HK-2 (cell line): Measurements from ENCODE around the gene MYDGF.

ENCODE experiments used
- DNase-seq: peaks from one replicate; pipeline ENCODE4 v3.0.0-alpha.2; 2018; ENCODE audit not compliant: unreplicated experiment

Gene MYDGF

DNA sequence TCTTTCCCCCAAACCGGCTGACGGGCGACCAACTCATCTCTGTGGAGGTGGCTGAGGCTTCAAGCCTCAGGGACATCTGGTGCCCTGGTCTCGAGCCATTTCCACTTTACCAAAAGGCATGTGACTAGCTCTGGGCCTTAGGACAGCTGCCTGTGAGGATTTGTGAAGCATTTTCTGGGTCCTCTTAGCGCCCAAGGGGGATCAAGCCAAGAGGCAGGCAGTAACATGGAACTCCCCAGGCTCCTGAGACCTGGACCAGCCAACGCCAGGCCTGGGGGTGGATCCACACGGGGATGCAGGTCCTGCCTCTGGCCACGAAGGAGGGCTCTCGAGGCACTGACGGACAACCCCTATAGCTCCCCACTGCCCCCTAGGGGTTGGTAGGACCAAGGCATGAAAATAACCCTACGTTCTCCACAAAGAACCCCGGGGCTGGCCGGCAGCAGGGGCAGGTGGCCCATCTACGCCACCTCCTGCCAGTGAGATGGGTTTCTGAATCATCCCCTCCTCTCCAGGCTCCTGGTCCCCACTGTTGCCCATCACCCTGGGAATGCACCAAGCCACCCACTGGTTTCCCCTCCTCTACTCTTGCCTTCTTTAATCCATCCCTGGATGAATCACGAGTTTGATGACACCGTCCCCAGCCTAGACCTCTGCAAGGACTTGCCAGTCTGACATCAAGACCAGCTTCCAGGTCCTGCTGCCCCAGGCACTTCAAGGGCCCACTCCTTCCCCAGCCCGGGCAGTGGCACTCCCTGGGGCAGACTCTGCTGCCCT is 7.0 kb upstream of the MYDGF start:
- no peak for DNase-seq

DNA sequence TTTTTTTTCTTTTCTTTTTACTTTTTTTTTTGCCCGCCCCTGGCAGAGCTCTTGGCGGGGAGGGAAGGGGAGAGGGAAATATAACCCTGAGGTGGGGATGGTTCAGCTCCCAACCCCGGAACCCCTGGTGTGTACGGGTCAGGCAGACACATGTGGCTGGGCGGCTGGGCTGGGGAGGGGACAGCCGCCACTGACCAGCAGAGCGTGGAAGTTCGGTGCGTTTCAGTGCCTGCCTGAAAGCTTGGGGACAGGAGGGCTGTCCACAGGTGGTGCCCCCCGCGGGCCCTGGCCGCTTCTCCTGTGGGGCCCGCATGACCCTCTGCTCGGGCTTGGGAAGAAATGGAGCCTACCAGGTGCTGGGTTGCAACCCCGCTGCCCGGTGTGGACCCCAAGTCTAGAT is 5.2 kb upstream of the MYDGF start:
- DNase-seq, result no peak

DNA sequence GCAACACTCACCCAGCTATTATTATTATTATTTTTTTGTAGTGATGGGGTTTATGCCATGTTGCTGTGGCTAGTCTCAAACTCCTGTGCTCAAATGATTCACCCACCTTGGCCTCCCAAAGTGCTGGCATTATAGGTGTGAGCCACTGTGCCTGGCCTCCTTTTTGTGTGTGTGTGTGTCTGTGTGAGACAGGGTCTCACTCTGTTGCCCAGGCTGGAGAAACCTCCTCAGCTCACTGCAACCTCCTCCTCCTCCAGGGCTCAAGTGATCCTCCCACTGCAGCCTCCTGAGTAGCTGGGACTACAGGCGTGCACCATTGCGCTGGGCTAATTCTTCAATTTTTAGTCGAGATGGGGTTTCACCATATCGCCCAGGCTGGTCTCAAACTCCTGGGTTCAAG is 3.6 kb upstream of the MYDGF start:
- DNase-seq, result no peak

DNA sequence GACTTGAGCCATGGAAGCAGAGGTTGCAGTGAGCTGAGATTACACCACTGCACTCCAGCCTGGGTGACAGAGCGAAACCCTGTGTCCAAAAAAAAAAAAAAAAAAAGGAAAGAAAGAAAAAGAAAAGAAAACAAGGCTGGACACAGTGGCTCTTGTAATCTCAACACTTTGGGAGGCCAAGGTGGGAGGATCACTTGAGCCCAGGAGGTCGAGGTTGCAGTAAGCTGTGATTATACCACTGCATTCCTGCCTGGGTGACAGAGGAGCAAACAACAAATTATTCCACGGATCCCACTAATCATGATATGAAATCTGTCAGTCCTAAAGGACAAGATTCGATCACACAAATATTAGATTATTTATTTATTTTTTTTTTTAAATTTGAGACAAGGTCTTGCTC is 3.1 kb upstream of the MYDGF start:
- DNase-seq, result no peak

DNA sequence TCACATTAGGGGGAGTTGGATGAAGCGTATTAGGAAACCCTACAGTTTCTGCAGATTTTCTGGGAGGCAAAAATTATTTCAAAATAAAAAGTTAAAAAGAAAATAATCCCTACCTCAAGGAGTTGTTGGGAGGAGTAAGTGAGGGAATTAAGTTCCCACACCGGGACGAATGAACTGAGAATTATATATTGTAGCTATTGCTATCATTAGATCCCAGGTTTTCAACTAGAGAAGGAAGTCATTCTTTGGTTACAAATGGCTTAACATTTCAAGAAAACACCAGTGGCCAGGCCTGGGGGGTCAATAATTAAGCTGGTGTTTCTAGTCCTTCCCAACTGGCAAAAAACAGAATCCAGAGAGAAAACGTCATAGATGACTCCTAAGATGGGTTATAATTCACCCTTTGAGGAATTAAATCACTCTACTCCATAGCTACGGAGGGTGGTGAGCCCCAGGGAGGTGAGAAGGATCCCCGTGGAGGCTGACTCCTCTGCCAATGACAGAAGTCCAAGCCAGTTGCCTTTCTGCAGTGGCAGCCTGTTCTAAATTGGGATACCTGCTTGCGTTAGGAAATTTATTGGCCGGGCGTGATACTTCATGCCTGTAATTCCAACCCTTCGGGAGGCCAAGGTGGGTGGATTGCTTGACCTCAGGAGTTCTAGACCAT is 1.2 kb upstream of the MYDGF start:
- DNase-seq, result peak; percentile 48

DNA sequence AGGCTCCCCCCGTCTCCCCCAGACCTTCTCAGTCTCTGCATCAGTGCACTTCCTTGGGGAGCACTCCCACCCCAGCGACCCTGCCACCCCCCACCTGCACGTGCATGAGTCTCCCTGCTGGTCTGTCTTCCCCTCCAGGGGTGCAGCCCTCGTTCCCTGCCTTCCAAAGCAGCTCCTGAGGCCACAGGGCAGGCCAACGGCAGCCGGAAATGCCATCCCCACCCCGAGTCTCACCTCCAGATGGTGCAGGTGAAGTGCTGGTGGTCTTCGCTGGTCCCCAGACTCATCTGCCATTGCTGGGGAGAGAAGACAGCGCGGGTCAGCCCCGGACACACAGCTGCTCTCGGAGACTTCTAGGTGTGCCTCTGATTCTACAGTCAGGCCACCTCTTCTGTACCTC is 5.5 kb downstream of the MYDGF start:
- DNase-seq, result no peak

DNA sequence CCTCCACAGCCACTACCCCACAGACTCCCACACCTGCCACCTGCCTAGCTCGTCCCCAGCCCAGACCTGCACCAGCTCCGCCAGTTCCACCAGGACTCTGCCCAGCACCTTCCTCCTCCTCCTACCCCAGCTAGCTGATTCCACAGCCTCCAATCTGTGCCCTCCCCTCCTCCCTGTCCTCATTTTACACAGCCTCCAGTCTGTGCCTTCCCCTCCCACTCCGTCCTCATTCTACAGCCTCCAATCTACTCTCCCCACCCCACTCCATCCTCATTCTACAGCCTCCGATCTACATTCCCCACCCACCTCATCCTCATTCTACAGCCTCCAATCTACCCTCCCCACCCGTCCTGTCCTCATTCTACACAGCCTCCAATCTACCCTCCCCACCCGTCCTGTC is 7.3 kb downstream of the MYDGF start:
- DNase-seq, result no peak

DNA sequence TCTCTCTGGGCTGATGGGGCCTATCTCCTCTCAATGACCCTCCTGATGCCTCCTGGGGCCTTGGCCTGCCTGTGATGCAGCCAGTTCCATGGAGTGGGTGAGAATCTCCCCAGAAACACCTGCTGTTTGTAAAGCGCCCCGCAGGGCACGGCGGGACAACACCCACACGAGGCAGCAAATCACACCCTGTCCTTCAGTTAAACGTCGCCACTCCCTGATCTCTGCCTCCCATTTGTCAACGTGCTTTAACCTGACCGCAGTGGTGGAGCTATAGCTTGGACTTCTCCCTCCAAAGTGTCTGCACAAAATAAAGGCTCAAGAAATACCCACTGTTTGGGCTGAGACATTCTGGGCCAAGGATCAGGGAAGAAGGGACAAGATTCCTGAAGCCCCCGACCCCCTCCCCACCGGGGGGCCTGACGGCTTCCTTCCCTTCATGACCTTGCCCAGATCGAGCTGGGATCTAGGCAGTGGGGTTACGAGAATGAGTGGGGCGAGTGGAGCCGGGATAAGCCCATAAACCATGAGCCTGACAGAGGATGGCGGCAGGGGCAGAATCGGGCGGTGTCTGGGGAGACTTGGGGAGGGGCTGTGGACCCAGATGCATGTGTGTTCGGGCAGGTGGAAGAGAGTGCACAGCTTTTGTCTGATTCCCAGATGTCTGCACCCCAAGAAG is 8.0 kb downstream of the MYDGF start:
- DNase-seq, result no peak

DNA sequence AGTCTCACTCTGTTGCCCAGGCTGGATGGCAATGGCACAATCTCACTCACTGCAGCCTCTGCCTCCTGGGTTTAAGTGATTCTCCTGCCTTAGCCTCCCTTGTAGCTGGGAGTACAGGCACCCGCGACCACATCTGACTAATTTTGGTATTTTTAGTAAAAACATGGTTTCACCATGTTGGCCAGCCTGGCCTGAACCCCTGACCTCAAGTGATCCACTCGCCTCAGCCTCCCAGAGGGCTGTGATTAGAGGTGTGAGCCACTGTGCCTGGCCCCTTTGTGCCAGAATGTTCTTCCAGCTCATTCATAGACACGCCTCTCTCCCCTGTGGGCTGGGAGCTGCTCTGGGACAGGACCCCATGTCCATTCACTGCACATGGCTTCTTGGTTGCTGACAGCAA is 9.1 kb downstream of the MYDGF start:
- DNase-seq, result no peak

DNA sequence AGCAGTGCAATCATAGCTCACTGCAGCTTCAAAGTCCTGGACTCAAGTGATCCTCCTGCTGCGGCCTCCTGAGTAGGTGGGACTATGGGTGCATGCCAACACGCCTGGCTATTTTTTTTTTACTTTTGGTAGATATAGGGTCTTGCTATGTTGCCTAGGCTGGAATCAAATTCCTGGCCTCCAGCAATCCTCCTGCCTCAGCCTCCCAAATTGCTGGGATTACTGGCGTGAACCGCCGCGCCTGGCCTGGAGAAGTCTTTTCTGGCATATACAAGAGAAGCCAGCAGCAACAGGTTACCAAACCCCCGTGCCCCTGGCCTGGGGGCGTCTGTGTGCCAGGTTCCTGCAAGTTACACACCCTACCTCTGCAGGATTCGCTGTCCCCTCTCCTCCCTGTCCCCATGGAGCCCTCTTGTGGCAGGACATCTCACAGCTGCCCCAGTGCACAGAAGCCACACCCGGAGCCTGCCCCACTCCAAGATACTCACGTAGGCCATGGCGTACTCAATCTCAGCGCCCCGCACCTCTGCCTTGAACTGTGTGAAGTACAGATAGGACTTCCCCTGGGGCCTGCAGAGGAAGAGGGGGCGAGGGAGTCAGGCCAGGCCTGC is 9.9 kb downstream of the MYDGF start:
- DNase-seq, result no peak

DNA sequence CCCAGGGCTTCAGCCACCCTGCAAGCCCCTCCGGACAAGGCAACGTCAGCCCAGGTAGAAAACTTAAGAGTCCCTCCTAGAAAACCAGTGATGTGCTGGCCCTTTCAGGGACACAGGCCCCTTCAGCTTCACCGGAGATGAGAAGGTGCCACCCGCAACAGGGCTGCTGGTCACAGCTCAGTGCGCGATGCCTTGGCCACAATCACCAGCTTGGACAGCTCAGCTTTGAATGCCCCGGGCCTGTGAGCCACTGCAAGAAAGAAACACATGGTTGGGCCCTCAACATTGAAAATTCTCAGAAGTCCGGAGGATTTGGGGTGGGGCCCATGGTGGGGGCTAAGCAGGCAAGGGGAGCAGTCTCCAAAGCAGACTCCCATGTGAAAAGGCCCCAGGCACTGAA is 12.3 kb downstream of the MYDGF start:
- no peak for DNase-seq

DNA sequence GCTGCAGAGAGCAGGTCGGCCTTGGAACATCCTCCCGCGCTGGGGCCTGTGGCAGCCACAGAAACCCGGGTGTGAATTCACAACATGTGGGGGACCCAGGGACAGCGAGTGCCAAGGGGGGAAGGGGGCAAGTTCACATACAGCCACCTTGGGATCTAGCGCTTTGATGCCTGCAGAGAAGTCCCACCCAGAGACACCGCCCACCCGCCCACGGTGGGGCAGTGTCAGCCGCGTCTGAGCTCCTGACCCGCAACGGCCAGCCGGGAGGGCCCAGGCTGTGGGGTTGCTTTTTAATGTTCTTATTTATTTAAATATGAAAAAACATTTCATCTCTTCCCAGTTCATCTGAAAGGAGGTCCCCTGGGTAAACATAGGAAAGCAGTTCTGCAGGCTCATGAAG is 12.9 kb downstream of the MYDGF start:
- DNase-seq, result no peak

DNA sequence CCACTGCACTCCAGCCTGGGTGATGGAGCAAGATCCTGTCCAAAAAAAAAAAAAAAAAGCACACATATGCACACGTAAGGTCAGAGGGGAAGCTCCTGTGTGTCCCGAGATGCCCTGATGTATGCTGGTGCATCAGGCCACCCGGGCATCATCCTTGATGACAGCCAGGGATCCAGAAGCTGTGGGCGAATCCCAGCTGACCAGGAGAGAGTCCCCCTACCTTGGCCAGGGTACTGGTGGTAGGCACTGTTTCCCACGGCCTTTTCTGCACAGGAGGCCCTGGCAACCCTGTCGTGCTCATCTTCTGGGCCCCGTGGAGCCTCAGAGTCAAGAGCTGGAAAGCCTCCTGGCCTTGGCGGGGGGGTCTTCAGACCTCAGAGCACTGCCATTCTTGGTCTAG is 14.0 kb downstream of the MYDGF start:
- DNase-seq, result no peak

DNA sequence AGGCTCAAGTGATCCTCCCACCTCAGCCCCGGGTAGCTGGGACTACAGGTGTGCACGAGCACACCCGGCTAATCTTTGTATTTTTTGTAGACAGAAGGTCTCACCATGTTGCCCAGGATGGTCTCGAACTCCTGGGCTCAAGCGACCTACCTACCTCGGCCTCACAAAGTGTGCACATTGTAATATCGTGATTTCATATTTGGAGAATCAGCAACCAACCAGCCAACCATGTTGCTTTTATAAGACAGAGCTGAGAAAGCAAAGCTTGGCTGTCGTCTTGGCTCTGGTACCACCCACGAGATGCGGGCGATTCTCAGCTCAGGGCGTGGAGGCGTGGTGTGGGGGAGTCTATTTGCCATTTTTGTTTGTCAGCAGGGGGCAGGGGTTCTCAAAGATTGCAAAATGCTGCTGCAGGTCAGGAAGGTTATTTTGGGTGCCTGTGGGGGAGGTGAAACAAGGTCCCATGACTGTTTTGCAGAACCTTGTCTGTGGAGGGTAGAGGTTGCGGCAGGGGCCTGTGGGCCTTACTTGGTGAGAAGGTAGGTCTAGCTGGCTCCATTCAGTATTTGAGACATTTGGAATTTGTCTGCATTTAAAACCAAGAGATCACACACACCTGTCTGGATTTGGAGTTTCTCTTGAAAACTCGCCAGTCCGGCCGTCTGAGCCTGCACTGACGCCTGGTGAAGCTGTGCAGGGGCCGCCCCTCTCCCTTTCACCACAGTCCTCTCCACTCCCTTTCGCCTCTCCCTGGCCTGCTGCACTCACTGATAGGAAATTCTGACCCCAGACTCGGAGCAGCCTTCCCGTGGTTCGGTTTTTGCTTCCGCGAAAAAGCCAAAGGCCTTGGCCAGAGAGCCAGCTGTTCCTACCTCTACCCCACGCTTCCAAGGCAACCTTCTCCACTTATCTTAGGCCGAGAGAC is 15.4 kb downstream of the MYDGF start:
- DNase-seq, result no peak

DNA sequence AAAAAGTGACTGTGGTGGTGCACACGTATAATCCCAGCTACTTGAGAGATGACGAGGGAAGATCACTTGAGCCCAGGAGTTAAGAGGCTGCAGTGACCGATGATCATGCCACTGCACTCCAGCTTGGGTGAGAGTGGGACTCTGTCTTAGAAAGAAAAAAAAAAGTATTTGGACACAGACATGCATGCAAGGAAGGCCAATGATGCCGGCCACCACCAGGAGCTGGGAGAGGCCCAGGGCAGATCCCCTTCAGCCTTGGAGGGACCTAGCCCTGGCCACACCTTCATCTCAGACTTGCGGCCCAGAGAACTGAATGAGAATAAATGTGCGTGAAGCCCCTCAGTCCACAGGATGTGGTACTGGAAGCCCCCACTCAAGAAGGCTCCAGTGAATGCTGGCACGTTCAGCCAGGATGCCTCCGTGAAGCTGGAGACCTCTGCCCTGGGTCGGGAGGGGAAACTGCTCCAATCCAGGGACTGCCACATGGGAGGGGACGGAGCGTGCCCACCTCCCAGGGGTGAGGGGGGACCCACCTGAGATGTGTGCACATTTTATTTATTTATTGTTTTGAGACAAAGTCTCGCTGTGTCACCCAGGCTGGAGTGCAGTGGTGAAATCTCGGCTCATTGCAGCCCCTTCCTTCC is 16.2 kb downstream of the MYDGF start:
- DNase-seq, result no peak

DNA sequence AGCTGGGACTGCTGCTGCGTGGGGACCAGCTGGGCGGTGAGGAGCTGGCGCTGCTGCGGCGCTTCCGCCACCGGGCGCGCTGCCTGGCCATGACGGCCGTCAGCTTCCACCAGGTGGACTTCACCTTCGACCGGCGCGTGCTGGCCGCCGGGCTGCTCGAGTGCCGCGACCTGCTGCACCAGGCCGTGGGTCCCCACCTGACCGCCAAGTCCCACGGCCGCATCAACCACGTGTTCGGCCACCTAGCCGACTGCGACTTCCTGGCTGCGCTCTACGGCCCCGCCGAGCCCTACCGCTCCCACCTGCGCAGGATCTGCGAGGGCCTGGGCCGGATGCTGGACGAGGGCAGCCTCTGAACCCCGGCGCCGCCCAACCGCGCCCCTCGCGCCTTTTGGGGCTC is 18.1 kb downstream of the MYDGF start:
- no peak for DNase-seq

DNA sequence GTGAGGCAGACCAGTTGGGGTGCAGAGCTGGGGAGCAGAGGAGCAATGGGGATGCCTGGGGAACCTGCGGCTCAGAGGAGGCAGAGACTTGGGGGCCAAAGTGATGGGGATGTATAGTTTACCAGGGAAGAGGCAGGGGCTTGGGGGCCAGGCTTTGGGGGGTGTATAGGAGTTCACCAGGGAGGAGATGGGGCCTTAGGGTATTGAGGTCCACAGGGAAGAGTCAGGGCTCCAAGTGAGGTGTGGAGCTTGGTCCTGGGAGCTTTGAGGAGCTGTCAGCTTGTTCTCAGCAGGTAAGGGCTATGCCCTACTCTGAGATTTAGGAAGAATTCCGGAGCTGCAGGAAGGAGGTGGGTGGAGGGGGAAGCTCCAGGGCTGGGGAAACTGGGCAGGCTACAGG is 20.0 kb downstream of the MYDGF start:
- no peak for DNase-seq

DNA sequence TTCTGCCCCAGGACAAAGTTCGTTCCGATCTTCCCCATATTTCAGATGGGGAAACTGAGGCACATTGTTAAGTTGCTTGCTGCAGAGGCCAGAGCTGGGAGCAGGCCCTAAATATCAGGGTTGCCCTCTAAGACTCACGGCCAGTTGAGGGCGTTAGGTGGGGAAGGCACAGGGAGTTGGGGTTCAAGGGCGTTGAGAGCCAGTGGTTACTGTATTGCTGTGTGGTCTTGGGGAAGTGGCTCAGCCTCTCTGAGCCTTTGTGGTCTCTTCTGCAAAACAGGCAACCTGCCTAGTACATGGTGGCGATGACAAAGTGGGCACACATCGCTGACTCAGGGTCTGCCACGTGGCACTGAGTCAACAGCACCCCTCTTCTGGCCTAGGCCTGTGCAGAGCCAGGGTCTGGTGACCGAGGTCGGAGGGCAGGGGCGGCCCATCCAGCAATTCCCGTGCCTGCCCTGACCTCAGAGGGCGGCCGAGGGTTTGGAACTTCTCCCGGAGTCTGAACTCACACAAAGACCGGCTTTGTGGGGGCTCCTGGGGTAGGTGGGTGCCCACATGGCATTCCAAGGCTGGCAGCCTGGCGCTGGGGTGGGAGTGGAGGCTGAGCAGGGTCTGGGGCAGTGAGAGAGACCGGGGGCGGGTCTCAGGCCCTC is 20.6 kb downstream of the MYDGF start:
- DNase-seq, result no peak

DNA sequence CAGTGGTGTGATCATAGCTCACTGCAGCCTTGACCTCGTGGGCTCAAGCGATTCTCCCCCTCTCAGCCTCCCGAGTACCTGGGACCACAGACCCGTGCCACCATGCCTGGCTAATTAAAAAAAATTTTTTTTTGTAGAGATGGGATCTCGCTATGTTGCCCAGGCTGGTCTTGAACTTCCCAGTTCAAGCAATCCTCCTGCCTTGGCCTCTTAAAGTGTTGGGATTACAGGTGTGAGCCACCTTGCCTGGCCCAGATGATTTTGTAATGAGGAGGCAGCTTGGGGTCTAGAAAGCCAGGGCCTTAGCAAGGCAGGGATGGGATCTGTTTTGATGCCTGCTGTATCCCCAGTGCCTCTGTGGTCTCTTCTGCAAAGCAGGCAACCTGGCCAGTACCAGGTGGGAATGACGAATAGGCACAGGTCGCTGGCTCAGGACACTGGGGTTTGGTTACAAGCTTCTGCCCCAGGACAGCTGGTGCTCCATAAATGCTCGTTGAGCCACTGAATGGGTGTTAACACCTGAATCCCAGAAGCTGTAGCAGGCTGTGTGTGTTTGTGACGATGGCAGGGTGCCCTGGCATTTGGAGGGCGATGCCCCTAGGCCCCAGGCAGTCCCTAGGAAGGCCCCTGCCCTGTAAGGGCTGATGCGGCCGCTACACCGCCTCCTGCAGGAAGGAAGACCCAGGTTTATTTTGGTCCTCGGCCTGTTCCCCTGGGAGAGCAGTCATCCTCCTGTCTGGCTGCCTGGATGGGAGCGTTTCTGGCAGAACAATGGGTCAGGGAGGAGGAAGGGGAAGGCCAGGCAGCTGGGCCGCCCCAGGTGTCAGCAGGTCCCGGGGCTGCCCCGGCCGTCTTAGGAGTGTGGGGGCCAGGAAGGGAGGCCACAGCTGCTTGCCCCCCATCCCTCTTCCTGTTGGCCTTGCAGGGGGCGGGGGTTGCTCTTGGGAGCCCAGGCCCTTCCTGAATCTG is 22.2 kb downstream of the MYDGF start:
- DNase-seq, result no peak
